ENCODE measurements around the gene LIPC.

Gene LIPC

DNA sequence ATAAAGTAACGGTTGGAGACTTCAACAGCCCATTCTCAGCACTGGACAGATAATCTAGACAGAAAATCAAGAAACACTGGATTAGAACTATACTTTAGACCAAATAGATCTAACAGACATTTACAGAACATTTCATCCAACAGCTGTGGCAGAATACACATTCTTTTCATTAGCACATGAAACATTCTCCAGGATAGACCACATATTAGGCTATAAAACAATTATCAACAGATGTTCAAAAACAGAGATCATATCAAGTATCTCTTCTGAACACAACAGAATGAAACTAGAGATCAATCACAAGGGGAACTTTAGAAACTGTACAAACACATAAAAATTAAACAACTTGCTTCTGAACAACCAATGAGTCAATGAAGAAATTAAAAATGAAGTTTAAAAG is 184.4 kb downstream of the LIPC start:
- DNase-seq (ENCODE audit: low read depth in 2 of 2), result no peak
